Muscle layer of colon (tissue), 2 donors: ENCODE measurements around the gene NFIX.

Experiments
- H3K27ac ChIP-seq: one replicate; pipeline ENCODE4 v1.7.0; 2013; ENCODE audit warnings: low read depth, mild to moderate bottlenecking, low read length, moderate library complexity
- H3K27me3 ChIP-seq, 2 donors: one replicate each; pipeline ENCODE4 v1.7.0; 2013; ENCODE audit warnings: low read length in 2 of 2, mild to moderate bottlenecking in 2 of 2; ENCODE audit not compliant: insufficient read depth in 2 of 2, control insufficient read depth in 1 of 2
- H3K36me3 ChIP-seq: one replicate; pipeline ENCODE4 v1.7.0; 2013; ENCODE audit warnings: mild to moderate bottlenecking, low read length; ENCODE audit not compliant: insufficient read depth
- H3K4me1 ChIP-seq: one replicate; pipeline ENCODE4 v1.7.0; 2013; ENCODE audit warnings: mild to moderate bottlenecking, low read length; ENCODE audit not compliant: insufficient read depth
- H3K4me3 ChIP-seq, 2 donors: one replicate each; pipeline ENCODE4 v1.7.0; 2013; ENCODE audit warnings: low read length in 2 of 2, low read depth in 1 of 2, mild to moderate bottlenecking in 1 of 2, moderate library complexity in 1 of 2
- H3K9ac ChIP-seq: one replicate; pipeline ENCODE4 v1.7.0; 2013; ENCODE audit warnings: low read length
- H3K9me3 ChIP-seq: one replicate; pipeline ENCODE4 v1.7.0; 2013; ENCODE audit warnings: mild to moderate bottlenecking, low read length
- donor health status: abdominal sarcoma.
- donor health status: Adenocarcinoma of cecum.

Gene NFIX

GRCh38 chr19:13118424-13119193 is 123.3 kb downstream of the NFIX start:
- peaks cover 31% of the 10 kb centered on the region for H3K4me1 ChIP-seq
- H3K27me3 ChIP-seq: no peaks in the 10 kb centered on the region
- peak overlapping the region; percentile 71 for H3K27ac ChIP-seq

GRCh38 chr19:13119627-13120026 is 124.4 kb downstream of the NFIX start:
- Histone ChIP-seq H3K27ac (no peak overlapping the region), H3K4me3 (peak overlapping the region in 1 of 2 donors; percentile 68), H3K36me3 (peaks cover 6% of the 10 kb centered on the region), H3K9ac (peak overlapping the region; percentile 49), H3K9me3 (no peaks in the 10 kb centered on the region), H3K4me1 (peaks cover 31% of the 10 kb centered on the region), H3K27me3 (no peaks in the 10 kb centered on the region)

More at GRCh38 chr19:13118424-13119193, 123.3 kb downstream of the NFIX start:
- Histone ChIP-seq H3K36me3 (peaks cover 6% of the 10 kb centered on the region), H3K4me3 (peak overlapping the region; percentile 68 to 90), H3K9me3 (no peaks in the 10 kb centered on the region), H3K9ac (peak overlapping the region; percentile 49)

GRCh38 chr19:13120031-13120430 is 124.8 kb downstream of the NFIX start:
- H3K4me1 ChIP-seq: peaks cover 31% of the 10 kb centered on the region
- H3K4me3 ChIP-seq: peak overlapping the region in 1 of 2 donors; percentile 14
- no peak overlapping the region for H3K27ac ChIP-seq

GRCh38 chr19:13120817-13121216 is 125.5 kb downstream of the NFIX start:
- no peaks in the 10 kb centered on the region for H3K27me3 ChIP-seq
- H3K27ac ChIP-seq: no peak overlapping the region
- H3K4me1 ChIP-seq: peaks cover 26% of the 10 kb centered on the region
- no peak overlapping the region for H3K4me3 ChIP-seq
- no peaks in the 10 kb centered on the region for H3K36me3 ChIP-seq
- no peaks in the 10 kb centered on the region for H3K9me3 ChIP-seq
- H3K9ac ChIP-seq: no peak overlapping the region

More at GRCh38 chr19:13120031-13120430, 124.8 kb downstream of the NFIX start:
- H3K9me3 ChIP-seq: no peaks in the 10 kb centered on the region
- no peaks in the 10 kb centered on the region for H3K27me3 ChIP-seq
- H3K9ac ChIP-seq: no peak overlapping the region
- peaks cover 3% of the 10 kb centered on the region for H3K36me3 ChIP-seq

GRCh38 chr19:13121551-13122274 is 126.4 kb downstream of the NFIX start:
- H3K27me3 ChIP-seq: no peaks in the 10 kb centered on the region
- no peak overlapping the region for H3K9ac ChIP-seq
- peaks cover 23% of the 10 kb centered on the region for H3K4me1 ChIP-seq
- H3K4me3 ChIP-seq: no peak overlapping the region
- H3K27ac ChIP-seq: no peak overlapping the region
- no peaks in the 10 kb centered on the region for H3K36me3 ChIP-seq
- no peaks in the 10 kb centered on the region for H3K9me3 ChIP-seq

- no peaks in the 10 kb centered on the region for H3K27me3 ChIP-seq
- no peak overlapping the region for H3K9ac ChIP-seq
- no peak overlapping the region for H3K27ac ChIP-seq
Measured at GRCh38 chr19:13122275-13122878, 127.1 kb downstream of the NFIX start.

GRCh38 chr19:13122980-13123957 is 128.0 kb downstream of the NFIX start:
- Histone ChIP-seq H3K4me3 (no peak overlapping the region), H3K27me3 (no peaks in the 10 kb centered on the region), H3K27ac (no peak overlapping the region), H3K9ac (no peak overlapping the region), H3K9me3 (no peaks in the 10 kb centered on the region), H3K36me3 (no peaks in the 10 kb centered on the region), H3K4me1 (peaks cover 15% of the 10 kb centered on the region)

More at GRCh38 chr19:13122275-13122878, 127.1 kb downstream of the NFIX start:
- no peak overlapping the region for H3K4me3 ChIP-seq
- no peaks in the 10 kb centered on the region for H3K9me3 ChIP-seq
- H3K36me3 ChIP-seq: no peaks in the 10 kb centered on the region
- peaks cover 19% of the 10 kb centered on the region for H3K4me1 ChIP-seq

GRCh38 chr19:13127051-13127450 is 131.8 kb downstream of the NFIX start:
- H3K9ac ChIP-seq: no peak overlapping the region
- no peaks in the 10 kb centered on the region for H3K9me3 ChIP-seq
- no peak overlapping the region for H3K4me3 ChIP-seq
- H3K36me3 ChIP-seq: no peaks in the 10 kb centered on the region
- no peak overlapping the region for H3K27ac ChIP-seq
- no peaks in the 10 kb centered on the region for H3K27me3 ChIP-seq
- no peaks in the 10 kb centered on the region for H3K4me1 ChIP-seq

GRCh38 chr19:13127811-13128575 is 132.7 kb downstream of the NFIX start:
- Histone ChIP-seq H3K27ac (no peak overlapping the region), H3K9ac (no peak overlapping the region), H3K36me3 (no peaks in the 10 kb centered on the region), H3K4me1 (no peaks in the 10 kb centered on the region), H3K9me3 (no peaks in the 10 kb centered on the region), H3K27me3 (no peaks in the 10 kb centered on the region), H3K4me3 (no peak overlapping the region)

- no peaks in the 10 kb centered on the region for H3K9me3 ChIP-seq
- H3K4me1 ChIP-seq: peaks cover 3% of the 10 kb centered on the region
- no peaks in the 10 kb centered on the region for H3K36me3 ChIP-seq
- no peak overlapping the region for H3K4me3 ChIP-seq
- no peak overlapping the region for H3K9ac ChIP-seq
- H3K27me3 ChIP-seq: no peaks in the 10 kb centered on the region
- no peak overlapping the region for H3K27ac ChIP-seq
Measured at GRCh38 chr19:13128583-13128982, 133.3 kb downstream of the NFIX start.
